ENCODE measurements around the gene MPP1.

The MPP1 gene

DNA sequence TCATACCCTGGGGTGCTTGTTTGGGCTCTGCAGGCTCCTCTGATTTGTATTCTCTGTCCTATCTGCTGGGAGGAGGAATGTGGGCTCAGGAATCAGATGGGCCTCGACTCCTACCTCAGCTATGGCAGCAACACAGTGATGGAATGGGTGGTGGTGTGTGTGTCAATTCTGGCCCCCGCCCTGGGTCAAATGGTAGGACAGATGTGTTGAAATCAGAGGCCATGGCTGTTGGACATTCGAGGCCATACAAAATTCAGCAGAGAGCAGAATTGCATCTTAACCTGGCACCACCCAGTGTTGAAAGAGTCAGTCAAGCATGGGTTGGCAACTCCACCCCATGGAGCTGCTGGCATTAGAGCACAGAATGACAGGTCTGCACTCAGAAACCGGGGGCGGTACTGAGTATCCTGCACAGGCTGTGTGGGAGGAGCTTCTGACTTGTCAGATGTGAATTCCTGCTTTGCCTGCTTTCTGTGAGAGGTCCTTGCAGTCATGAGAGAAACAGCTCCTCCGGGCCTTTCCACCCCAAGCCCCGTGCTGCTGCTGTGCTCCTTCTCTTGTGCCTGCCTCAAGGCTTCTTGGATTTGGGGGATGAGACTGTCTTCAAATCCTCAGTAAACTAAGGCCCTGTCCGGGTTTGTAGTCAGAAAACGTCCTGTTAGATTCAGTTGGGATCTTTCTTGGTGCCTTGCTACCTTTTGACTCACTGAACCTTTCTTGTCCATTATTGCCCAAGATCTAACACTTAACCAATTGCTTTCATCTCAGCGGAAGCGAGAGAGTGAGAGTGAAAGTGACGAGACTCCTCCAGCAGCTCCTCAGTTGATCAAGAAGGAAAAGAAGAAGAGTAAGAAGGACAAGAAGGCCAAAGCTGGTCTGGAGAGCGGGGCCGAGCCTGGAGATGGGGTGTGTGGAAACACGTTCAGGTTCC lies 29.6 kb downstream of the MPP1 start:
- DNase-seq (ENCODE audit: low spot score) = no peak

DNA sequence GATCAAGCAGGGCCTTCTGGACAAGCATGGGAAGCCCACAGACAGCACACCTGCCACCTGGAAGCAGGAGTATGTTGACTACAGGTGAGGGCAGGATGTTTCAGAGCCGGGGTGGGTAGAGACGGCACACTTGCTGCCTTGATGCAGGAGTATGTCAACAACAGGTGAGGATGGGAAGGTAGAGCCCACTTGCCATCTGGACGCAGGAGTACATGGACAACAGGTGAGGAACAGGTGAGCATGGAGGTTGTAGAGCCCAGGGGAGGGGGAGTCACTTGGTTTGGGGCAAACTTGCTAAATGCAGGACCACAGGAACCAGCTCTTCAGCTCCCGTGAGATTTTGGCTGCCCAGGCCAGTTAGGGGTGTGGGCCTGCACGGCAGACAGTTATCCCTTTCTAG lies 30.7 kb downstream of the MPP1 start:
- DNase-seq (ENCODE audit: low spot score) = no peak

DNA sequence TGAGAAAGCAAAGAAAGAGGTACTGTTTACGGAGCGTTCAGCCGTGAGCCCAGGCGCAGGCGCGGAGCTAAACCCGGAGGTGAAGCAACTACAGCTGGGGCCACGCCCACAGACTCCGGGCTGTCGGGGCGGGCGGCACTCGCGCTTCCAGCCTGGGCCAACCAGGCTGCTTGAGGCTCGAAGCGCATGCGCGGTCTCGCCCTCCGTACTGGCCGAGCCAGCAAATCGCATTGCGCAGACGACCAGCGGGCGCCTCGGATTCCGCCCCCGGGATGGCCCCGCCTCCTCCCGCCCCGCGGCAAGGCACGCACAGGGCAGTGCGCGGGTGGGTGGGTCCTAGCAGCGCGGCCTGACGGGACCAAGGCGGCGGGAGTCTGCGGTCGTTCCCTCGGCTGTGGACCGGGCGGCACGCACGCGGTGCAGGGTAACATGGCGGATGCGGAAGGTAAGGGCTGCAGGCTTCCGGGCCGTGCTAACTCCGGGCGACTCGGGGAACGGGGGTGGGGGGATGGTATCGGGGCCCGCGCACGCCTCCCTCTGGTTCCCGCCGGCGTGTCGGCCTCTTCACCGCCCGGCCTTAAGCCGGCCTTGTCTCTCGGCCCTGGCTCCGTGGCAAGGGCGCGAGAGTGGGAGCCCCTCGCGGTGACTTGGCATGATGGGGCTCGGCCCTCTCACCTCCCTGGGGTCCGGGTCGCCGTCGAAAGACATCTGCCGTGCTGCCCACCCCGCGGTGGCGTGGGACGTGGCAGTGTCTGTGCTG lies 42.6 kb downstream of the MPP1 start, which contains the start of gene DKC1:
Gene DKC1, plus strand, starts transcription at position 328 of the 760 bp plus-strand sequence. Its CDS starts 102 bp downstream, at position 430.
- DNase-seq (ENCODE audit: low spot score) = peak; percentile 93

DNA sequence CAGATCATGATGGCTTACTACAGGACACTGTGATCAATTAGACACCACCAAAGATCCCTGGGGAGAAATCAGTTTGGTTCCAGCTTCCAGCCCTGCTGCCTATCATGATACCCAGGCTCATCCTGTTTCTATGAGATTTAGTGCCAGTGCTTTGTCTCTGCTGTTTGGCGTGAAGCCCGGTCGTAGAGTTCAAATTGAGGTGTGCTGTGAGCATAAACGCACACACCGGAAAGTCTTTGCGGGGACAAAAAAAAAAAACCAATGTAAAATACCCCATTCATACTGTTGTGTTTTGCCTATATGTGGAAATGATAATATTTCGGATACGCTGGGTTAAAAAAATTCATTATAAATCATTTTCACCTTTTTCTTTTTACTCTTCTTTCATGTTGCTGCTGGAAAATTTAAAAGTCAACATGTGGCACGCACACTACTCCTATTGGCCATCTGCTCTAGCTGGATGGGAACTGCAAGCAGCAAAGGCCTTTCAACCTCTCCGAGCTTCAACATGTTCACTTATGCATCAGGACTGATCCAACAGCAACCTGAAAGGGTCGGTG lies 43.2 kb downstream of the MPP1 start:
- no peak for DNase-seq (ENCODE audit: low spot score)

DNA sequence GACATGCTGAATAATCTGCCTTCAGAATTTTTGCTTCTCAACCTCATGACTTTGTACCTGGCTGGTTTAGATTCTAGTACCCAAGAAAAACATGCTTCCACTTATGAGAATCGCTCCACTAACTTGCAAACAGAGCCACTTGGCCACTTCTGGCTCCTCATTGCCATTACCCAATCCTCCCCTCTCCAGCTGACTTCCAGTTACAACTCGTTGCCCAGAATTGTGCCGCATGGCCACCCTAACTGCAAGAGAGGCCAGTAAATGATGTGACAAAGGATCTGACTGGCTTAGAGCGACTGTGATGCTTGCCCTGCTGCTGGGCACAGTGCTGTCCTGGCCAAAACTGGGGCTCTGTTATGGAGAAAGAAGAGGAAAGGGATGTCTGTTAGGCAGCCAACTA lies 46.6 kb downstream of the MPP1 start:
- DNase-seq (ENCODE audit: low spot score) = no peak

DNA sequence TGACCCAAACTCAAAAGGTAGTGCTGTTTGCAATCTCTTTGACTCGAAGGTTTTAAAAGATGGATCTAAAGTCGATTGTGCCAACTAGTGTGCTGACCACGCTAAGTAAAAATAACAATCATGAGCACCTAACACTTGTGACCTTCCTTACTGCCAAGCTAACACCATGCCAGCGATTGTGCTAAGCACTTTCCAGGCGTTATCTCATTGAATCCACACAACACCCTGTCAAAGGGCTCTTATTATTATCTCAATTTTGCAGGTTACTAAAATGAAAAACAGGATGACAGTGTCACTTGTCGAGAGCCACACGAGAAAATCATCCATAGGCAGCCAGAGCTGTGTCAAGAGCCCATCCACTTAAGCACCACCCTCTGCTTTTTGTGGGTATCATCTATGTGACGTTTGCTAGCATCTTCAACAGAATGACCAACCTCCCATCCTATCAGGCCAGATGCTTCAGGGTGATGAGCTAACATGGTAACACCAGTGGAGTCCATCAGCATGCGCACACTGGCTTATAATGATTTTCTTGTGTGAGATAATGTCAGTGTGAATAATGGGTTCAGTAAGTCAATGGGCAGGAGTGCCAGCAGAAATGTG lies 53.5 kb downstream of the MPP1 start:
- DNase-seq (ENCODE audit: low spot score) = no peak

DNA sequence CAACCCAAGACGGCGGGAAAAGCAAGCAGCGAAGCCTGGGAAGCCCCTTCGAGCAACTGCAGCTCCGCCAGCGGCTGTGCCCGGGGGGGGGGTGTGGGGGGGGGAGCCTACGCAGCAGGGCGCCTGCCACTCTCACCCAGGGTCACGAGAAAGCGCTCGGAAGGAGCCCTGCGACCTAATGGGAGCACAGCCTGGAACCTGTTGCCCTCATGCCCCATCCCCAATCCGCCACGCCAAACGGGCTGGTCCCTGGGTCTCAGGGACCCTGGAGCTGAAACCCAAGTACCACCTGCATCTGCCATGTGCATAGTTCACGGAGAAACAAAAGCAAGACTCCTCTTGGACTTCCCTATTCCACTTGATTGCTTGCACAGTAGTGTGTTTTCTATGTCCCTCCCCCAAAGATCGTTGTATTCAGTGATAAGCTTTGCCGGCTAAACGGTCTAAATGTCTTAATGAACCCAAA lies 54.0 kb downstream of the MPP1 start:
- no peak for DNase-seq (ENCODE audit: low spot score)

DNA sequence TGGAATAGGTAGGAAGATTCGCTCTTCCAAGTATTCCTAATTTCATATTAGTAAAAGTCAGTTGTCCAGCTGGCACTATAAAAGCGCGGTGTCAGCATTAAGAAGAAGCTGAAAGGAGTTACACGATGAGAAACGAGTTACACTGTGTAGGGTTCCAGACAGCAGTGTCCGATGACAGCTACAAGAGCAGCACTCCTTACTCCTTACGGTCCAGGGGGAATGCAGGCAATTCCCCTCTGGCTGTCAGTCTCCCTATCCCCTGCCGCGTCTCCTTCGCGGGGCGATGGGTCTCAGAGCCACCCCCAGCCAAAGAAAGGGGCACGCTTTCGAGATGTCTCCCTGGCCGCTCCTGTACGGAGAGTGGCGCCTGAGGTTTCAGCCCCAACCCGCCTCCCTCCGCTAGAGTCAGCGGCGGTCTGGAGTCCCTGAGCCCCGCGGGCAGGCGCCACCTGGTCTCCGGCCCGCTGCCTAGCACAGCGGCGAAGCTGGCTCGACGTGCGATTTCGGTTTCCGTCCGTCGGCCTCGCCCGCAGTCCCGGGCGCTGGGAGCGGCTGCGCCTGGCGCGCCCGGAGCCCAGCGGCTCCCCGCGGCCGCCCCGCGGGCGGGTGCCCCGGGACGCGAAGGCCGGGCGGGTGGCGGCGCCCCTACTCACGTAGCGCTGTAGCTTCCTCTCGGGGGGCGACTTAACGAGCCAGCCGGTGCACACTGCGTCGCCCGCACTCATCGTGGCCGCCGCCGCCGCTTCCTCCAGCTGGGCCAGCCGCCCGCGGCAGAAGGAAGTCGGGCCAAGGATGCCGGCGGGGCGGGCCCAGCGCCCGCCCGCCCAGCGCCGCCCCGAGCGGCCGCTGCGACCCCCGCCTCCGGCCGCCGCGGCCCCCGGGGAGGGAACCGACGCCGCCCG lies 54.7 kb downstream of the MPP1 start, which contains the start of gene GAB3:
Gene GAB3, minus strand, starts transcription at position 777 of the 902 bp plus-strand sequence. Its CDS starts 52 bp downstream, at position 725.
- peak; percentile 62 for DNase-seq (ENCODE audit: low spot score)

DNA sequence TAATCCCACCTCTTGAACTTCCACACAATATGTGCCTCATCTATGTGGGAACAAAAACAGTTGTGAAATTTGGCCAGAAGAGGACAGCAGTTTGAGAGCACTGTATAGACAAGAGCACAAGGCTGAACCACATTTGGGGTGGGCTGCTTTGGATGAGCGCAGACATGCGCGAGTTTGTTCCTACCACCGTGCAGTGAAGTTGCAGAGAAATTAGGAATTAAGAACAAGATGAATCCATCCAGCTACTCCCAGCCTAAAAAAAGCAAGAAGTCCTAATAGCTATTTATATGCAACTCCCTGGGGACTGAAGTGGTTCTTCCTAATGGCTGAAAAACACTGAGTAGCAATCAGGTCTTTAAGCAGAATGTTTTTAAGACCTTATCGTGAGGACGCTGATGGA lies 55.4 kb downstream of the MPP1 start:
- DNase-seq (ENCODE audit: low spot score) = no peak

DNA sequence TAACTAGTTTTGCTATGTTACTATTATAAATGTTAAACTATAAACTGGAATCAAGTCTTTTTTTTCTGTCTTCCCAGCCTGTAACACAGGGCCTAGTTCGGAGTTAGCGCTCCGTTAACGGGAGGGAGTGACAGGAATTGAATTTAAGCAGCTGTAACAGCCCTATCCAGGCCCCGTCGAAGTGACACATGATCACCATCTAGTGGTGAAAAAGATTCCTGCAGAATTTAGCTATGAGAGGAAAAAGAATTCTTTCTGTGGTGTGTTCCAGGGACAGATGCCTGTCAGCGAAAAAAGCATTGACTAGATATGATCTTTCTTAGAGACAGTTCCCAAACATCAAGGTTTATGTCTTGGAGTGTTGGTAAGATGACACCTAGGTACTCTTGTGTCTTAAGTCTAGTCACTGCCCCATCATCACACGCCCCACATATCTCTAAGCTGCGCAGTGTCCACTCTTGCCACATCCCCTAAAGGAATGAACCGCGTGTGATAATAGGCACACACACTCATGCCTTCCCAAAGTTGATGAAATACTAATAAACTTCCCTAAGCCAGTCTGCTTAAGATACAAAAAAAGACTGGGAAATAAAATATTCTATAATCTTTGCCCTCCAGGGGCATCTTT lies 56.5 kb downstream of the MPP1 start:
- peak; percentile 58 for DNase-seq (ENCODE audit: low spot score)

DNA sequence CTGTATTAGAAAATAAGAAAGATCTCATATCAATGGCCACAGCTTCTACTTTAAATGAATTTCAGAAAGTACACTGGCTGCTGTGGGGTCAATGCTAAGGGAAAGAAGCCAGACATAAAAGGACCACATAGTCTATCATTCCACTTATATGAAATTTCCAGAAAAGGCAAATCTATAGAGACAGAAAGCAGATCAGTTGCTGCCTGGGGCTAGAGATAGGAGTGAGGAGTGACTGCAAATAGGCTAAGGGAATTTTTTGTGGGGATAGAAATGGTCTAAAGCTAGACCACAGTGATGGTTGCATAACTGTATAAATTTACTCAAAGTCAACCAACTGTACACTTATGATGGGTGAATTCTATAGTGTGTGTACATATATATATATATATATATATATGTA lies 62.7 kb downstream of the MPP1 start:
- no peak for DNase-seq (ENCODE audit: low spot score)

DNA sequence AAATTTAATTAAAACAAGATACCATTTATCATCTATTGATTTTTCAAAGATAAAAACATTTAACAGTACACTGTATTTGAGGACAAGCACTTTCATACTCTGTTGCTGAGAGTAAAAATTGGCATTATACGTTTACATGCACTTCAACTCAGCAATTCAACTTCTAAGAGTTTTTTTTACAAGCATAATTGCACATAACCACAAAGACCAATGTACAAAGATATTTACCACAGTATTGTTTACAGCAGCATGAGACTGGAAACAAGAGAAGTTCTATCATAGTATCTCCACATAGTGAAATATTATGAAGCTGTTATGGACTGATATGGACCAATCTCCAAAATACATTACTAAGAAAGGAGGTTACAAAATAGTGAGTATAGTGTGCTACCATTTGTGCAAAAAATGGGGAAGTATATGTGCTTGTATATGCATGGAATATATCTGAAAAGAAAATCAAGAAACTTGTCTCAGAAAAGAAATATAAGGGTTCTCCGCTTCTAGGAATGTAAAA lies 65.3 kb downstream of the MPP1 start:
- no peak for DNase-seq (ENCODE audit: low spot score)

DNA sequence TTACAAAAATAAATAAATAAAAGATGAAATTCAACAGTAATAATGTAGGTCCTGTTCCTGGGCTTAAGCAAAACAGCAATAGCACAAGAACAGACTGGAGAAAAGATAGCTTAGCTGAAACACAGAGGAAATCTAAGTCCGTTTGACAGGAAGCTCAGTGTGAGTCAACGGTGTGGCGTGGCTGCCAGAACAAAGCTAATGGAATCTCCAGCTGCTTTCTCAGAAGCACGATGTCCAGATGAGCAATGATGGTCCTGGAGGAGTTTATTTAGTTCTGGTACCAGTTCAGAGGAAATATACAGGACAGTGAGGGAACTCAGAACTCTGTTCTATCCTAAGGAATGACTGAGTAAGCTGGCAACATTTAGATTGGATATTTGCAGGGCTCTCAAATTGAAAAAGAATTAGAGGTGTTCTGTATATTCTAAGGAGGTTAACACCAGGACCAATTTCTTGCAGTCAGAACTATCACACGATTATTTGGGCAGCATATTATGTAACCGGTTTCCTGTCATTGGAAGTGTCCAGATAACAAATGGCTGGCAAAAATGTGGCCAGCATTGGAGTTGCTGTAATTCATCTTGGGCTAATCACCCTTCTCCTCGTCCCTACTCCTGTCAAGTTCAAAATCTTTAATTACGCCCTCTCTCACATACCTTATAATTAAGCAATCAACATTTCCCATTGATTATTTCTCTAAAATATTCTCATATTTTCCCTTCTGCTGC lies 67.1 kb downstream of the MPP1 start:
- no peak for DNase-seq (ENCODE audit: low spot score)

DNA sequence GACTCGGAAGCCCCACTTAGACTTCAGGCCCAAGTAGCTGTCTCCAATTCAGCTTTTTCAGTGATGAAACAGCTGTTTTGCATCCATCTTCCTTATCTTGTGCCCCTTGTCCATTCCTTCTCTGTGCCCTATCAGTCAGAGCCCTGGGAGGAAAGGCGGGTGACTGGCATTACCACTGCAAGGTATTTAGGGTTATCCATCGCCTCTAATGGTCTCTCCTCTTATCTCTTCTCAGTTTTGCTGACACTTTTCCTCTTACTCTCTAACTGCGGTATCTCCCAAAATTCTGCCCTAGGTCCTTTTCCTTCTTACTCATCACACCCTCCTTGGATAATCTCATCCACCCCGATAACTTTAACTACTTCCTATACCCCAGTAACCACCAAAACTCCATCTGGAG lies 68.1 kb downstream of the MPP1 start:
- no peak for DNase-seq (ENCODE audit: low spot score)

DNA sequence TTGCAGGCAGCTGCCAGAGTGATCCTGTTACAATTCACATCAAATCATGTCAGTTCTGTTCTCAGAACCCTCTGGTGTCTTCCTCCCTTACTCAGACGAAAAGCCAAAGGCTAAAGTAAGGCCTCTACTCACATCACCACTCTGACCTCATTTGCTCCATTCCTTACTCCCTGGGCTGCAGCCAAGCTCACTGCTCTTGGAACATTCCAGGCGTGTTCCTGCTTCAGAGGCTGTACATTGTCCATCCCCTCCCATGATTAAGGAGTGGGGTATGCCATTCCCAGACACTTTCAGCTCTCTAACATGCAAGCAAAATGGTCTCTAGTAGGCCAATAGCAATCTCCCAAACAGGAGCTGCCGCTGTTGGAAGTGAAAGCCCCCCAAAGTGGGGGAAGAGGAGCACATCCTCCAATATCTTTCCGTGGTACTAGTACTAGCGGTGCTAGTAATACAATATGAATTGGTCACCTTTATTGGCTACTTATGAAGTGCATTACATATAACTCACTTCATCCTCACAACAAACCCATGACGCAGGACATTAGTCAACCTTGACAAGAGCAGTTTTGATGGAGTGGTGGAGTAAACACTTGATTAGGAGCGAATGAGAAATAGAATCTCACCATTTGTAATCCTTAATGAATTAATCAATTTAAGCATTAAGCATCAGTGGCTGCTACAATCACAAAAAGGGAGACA lies 69.4 kb downstream of the MPP1 start:
- DNase-seq (ENCODE audit: low spot score) = no peak

DNA sequence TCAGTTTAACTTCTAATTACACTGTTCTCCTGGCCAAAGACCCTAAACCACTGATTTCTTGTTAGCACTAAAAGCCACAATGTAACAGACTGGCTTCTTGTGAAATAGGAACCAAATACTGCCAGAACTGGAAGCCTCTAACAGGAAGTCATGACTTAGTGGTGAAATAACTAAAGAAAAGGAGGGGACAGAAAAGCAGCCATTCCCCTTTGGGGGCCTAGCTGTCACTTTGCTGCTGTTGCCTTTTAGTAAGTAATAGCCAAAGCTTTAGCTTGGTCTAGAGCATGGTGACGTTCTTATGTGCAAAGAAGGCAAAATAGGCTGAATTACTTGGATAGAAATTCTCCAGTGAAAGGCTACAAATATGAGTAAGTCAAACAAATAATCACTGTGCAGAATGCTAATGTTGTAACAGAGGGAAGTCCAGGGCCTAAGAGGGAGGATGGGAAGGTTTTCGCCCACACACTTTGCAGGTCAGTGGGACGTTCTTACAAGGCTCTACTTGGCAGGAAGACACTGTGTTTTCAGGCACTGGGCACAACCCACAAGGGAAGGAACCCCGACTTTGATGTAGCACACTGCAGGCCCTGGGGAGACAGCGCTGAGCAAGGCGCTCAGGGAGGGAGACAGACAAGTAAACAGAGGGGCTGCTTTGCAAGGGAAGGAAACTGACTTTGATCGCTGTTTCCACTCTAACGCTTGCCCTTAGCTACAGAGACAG lies 71.1 kb downstream of the MPP1 start:
- DNase-seq (ENCODE audit: low spot score) = no peak

DNA sequence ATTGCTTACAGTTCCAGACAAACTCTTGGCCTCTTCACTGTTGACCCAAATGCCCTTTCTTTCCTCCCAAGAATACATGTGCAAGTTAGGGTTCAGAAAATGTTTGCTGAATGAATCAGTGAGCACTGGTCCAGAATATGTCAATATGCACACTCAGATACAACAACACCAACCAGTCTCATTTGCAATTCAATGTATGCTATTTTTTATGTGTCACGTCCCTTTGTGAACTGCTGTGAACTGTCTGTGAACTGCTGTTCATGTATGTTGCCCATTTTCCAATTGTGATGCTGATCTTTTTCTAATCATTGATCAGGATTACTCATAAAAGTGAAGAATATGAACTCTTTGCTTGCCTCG lies 72.2 kb downstream of the MPP1 start:
- DNase-seq (ENCODE audit: low spot score) = no peak

DNA sequence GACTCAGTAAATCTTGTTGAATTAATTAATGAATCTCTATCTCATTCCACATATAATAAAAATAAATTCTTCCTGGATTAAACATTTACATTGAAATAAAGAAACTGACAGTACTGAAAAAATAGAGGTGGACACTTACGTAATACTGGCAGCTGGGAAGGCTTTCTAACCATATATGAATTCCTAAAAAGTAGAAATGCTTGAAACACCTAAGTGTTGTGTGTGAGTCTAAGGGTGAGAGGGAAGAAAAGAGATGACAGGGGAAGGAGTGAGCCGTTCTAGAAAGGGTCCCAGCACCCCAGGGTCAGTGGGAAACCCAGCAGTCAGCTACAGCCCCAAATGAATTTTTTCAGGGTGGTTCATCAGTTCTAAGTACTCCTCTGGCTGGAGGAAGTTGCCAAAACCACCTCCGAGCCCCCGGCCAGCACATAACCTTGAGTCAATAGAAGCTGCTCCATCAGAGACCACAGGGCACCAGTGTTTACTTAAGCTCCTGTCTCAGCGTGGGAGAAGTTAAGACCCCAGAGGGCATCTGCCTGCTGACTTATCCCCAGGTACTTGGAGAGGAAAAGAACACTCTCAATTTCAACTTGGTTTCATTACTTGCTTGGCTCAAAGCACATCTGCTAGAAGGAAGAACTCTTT lies 72.7 kb downstream of the MPP1 start:
- no peak for DNase-seq (ENCODE audit: low spot score)

Measured in D341Med (cell line).